Mesendoderm (in vitro differentiated cells): ENCODE results near the gene COA3.

Experiments
- DNase-seq: peaks from one replicate; pipeline ENCODE4 v3.0.0; 2013
- H2AK5ac ChIP-seq: 2 replicates; pipeline ENCODE4 v1.6.1; 2013; ENCODE audit warnings: low read length, inconsistent platforms
- H2BK120ac ChIP-seq: 2 replicates; pipeline ENCODE4 v1.6.1; 2013; ENCODE audit warnings: low read depth, mild to moderate bottlenecking, low read length, moderate library complexity, mixed read lengths
- H2BK15ac ChIP-seq: replicated peaks from 2 replicates; pipeline ENCODE4 v1.6.1; 2013; ENCODE audit warnings: low read depth, mild to moderate bottlenecking, moderate library complexity
- H2BK5ac ChIP-seq: 2 replicates; pipeline ENCODE4 v1.6.1; 2013; ENCODE audit warnings: low read length, inconsistent platforms
- H3K18ac ChIP-seq: 2 replicates; pipeline ENCODE4 v1.6.1; 2013; ENCODE audit warnings: mild to moderate bottlenecking, low read length, mixed read lengths
- H3K23ac ChIP-seq: one replicate; pipeline ENCODE4 v1.6.1; 2013; ENCODE audit warnings: low read length
- H3K27ac ChIP-seq: 2 replicates; pipeline ENCODE4 v1.5.1; 2013; ENCODE audit warnings: low read depth, mild to moderate bottlenecking, inconsistent platforms, low read length, moderate library complexity
- H3K27me3 ChIP-seq: 2 replicates; pipeline ENCODE4 v1.6.1; 2013; ENCODE audit warnings: low read length, control low read depth, mild to moderate bottlenecking, inconsistent platforms; ENCODE audit not compliant: insufficient read depth, poor library complexity
- H3K36me3 ChIP-seq: 2 replicates; pipeline ENCODE4 v1.6.1; 2013; ENCODE audit warnings: low read length, inconsistent platforms; ENCODE audit not compliant: control insufficient read depth, insufficient read depth
- H3K4ac ChIP-seq: one replicate; pipeline ENCODE4 v1.6.1; 2013; ENCODE audit warnings: low read depth, mild to moderate bottlenecking, low read length, moderate library complexity
- H3K4me1 ChIP-seq: 2 replicates; pipeline ENCODE4 v1.6.1; 2013; ENCODE audit warnings: low read depth, low read length, inconsistent platforms; ENCODE audit not compliant: control insufficient read depth
- H3K4me2 ChIP-seq: 2 replicates; pipeline ENCODE4 v1.6.1; 2013; ENCODE audit warnings: low read length
- H3K4me3 ChIP-seq: 2 replicates; pipeline ENCODE4 v1.5.1; 2013; ENCODE audit warnings: mild to moderate bottlenecking, low read length
- H3K56ac ChIP-seq: one replicate; pipeline ENCODE4 v1.6.1; 2013; ENCODE audit warnings: low read length
- H3K79me1 ChIP-seq: 2 replicates; pipeline ENCODE4 v1.6.1; 2013; ENCODE audit warnings: low read length, inconsistent platforms
- H3K79me2 ChIP-seq: 2 replicates; pipeline ENCODE4 v1.6.1; 2013; ENCODE audit warnings: mild to moderate bottlenecking, low read length; ENCODE audit not compliant: control insufficient read depth, insufficient read depth
- H3K9ac ChIP-seq: 2 replicates; pipeline ENCODE4 v1.6.1; 2013; ENCODE audit warnings: low read length, inconsistent platforms
- H4K5ac ChIP-seq: one replicate; pipeline ENCODE4 v1.6.1; 2013; ENCODE audit warnings: low read length
- H4K8ac ChIP-seq: one replicate; pipeline ENCODE4 v1.6.1; 2013; ENCODE audit warnings: low read depth, mild to moderate bottlenecking, control low read depth, low read length, moderate library complexity
- WGBS: extraction: QIAGEN DNeasy Blood & Tissue Kit; methylation state at CpG from one replicate; pipeline ENCODE4 v1.1.7; 2013; ENCODE audit warnings: low lambda C conversion rate, missing lambda C conversion rate; ENCODE audit not compliant: insufficient coverage; ENCODE audit errors: extremely low coverage; 5-methylcytosine and 5-hydroxymethylcytosine counted together

Gene COA3

GRCh38 chr17:42783062-42783790 is 15.3 kb downstream of the COA3 start:
- no peak overlapping the region for H2AK5ac ChIP-seq
- DNase-seq = peak; percentile 80
- no peak overlapping the region for H3K56ac ChIP-seq
- no peak overlapping the region for H3K9ac ChIP-seq
- H3K18ac ChIP-seq = no peak overlapping the region
- H2BK120ac ChIP-seq = no peak overlapping the region
- H3K4ac ChIP-seq = no peak overlapping the region
- H3K27me3 ChIP-seq = peaks cover 6% of the 10 kb centered on the region
- WGBS = no CpG with 5 or more reads among the region's 9 CpGs
- H4K8ac ChIP-seq = no peak overlapping the region
- peaks cover 3% of the 10 kb centered on the region for H3K4me1 ChIP-seq
- no peaks in the 10 kb centered on the region for H3K79me1 ChIP-seq
- no peaks in the 10 kb centered on the region for H3K79me2 ChIP-seq
- no peak overlapping the region for H3K4me2 ChIP-seq
- no peak overlapping the region for H3K23ac ChIP-seq
- no peak overlapping the region for H4K5ac ChIP-seq
- no peak overlapping the region for H2BK5ac ChIP-seq
- no peak overlapping the region for H3K4me3 ChIP-seq
- H2BK15ac ChIP-seq = no peak overlapping the region
- peaks cover 2% of the 10 kb centered on the region for H3K36me3 ChIP-seq
- peak overlapping the region; percentile 6 for H3K27ac ChIP-seq

- Histone ChIP-seq H3K4ac (no peak overlapping the region), H3K9ac (no peak overlapping the region), H2BK120ac (no peak overlapping the region), H3K27ac (no peak overlapping the region), H3K18ac (no peak overlapping the region), H3K4me2 (no peak overlapping the region), H4K5ac (no peak overlapping the region), H3K23ac (no peak overlapping the region), H3K4me3 (no peak overlapping the region), H2AK5ac (no peak overlapping the region), H3K79me2 (no peaks in the 10 kb centered on the region), H3K79me1 (no peaks in the 10 kb centered on the region), H3K56ac (no peak overlapping the region), H2BK15ac (no peak overlapping the region), H2BK5ac (no peak overlapping the region), H3K36me3 (peaks cover 2% of the 10 kb centered on the region), H3K4me1 (peaks cover 3% of the 10 kb centered on the region), H3K27me3 (peaks cover 6% of the 10 kb centered on the region), H4K8ac (no peak overlapping the region)
- DNase-seq = no peak
- WGBS = no CpG with 5 or more reads among the region's 29 CpGs
These were observed 16.1 kb downstream of the COA3 start for GRCh38 chr17:42782166-42783061.

- Histone ChIP-seq H3K4me3 (no peak overlapping the region), H3K79me1 (no peaks in the 10 kb centered on the region), H3K4me2 (no peak overlapping the region), H2BK15ac (no peak overlapping the region), H3K23ac (no peak overlapping the region), H2BK5ac (no peak overlapping the region), H3K27me3 (peaks cover 6% of the 10 kb centered on the region), H2BK120ac (no peak overlapping the region), H3K4ac (no peak overlapping the region), H2AK5ac (no peak overlapping the region), H3K56ac (no peak overlapping the region), H4K5ac (no peak overlapping the region), H3K4me1 (peaks cover 3% of the 10 kb centered on the region), H4K8ac (no peak overlapping the region), H3K36me3 (peaks cover 2% of the 10 kb centered on the region), H3K27ac (no peak overlapping the region), H3K79me2 (no peaks in the 10 kb centered on the region), H3K9ac (no peak overlapping the region), H3K18ac (no peak overlapping the region)
- DNase-seq = no peak
- no CpG with 5 or more reads among the region's 10 CpGs for WGBS
These were observed 16.8 kb downstream of the COA3 start for GRCh38 chr17:42781639-42782165.

- H2BK5ac ChIP-seq = no peak overlapping the region
- peak overlapping the region; percentile 67 for H3K9ac ChIP-seq
- H3K79me1 ChIP-seq = no peaks in the 10 kb centered on the region
- no peak for DNase-seq
- H3K4me1 ChIP-seq = peaks cover 3% of the 10 kb centered on the region
- peaks cover 3% of the 10 kb centered on the region for H3K36me3 ChIP-seq
- H3K27ac ChIP-seq = no peak overlapping the region
- H3K56ac ChIP-seq = peak overlapping the region; percentile 80
- H2BK120ac ChIP-seq = no peak overlapping the region
- WGBS = no CpG with 5 or more reads among the region's 39 CpGs
- no peak overlapping the region for H3K4me3 ChIP-seq
- H2BK15ac ChIP-seq = no peak overlapping the region
- H3K18ac ChIP-seq = no peak overlapping the region
- peaks cover 6% of the 10 kb centered on the region for H3K27me3 ChIP-seq
- no peak overlapping the region for H4K8ac ChIP-seq
- no peak overlapping the region for H3K23ac ChIP-seq
- H2AK5ac ChIP-seq = no peak overlapping the region
- no peak overlapping the region for H3K4ac ChIP-seq
- H3K4me2 ChIP-seq = peak overlapping the region; percentile 55
- no peaks in the 10 kb centered on the region for H3K79me2 ChIP-seq
- no peak overlapping the region for H4K5ac ChIP-seq
These were observed 17.5 kb downstream of the COA3 start for GRCh38 chr17:42780851-42781638.

GRCh38 chr17:42779936-42780850 is 18.3 kb downstream of the COA3 start, which contains the start of gene WNK4:
TSS of gene WNK4 (plus strand) at chr17:42780610. CDS start at chr17:42780699, 89 bp downstream.
- H2AK5ac ChIP-seq = no peak within 1 kb of the TSS
- H3K18ac ChIP-seq = no peak within 1 kb of the TSS
- H3K79me1 ChIP-seq = no peaks in the 10 kb centered on the region
- H3K79me2 ChIP-seq = no peaks in the 10 kb centered on the region
- H3K27me3 ChIP-seq = peaks cover 6% of the 10 kb centered on the region
- H3K4me3 ChIP-seq = peak within 1 kb of the TSS; percentile 27
- peak; percentile 61 for DNase-seq
- H3K27ac ChIP-seq = no peak within 1 kb of the TSS
- peak within 1 kb of the TSS; percentile 79 for H3K4me2 ChIP-seq
- peaks cover 3% of the 10 kb centered on the region for H3K4me1 ChIP-seq
- peak within 1 kb of the TSS; percentile 80 for H3K56ac ChIP-seq
- no CpG with 5 or more reads among the region's 65 CpGs for WGBS
- H3K4ac ChIP-seq = no peak within 1 kb of the TSS
- H2BK15ac ChIP-seq = no peak within 1 kb of the TSS
- H3K23ac ChIP-seq = no peak within 1 kb of the TSS
- no peak within 1 kb of the TSS for H2BK5ac ChIP-seq
- peak within 1 kb of the TSS; percentile 69 for H3K9ac ChIP-seq
- no peak within 1 kb of the TSS for H2BK120ac ChIP-seq
- H4K8ac ChIP-seq = no peak within 1 kb of the TSS
- H4K5ac ChIP-seq = no peak within 1 kb of the TSS
- peaks cover 5% of the 10 kb centered on the region for H3K36me3 ChIP-seq
